CD4-positive, alpha-beta T cell (primary cell): ENCODE data around the gene METRNL. TPM values are rescaled to one million over a fixed set of nuclear protein-coding genes. Genes with fewer than 3 reads are reported as not detected.
"Not testable (repeated sequence)": the region's sequence is repeated elsewhere in the genome, so short reads cannot be mapped to it uniquely, and the experiment has no call there.

Experiments
- ATAC-seq: fragments of 200-7000 bp; cut with Tn5 transposase; one replicate; pipeline ENCODE4 v1.10.0; 2022; ENCODE audit warnings: mild to moderate bottlenecking; ENCODE audit not compliant: poor library complexity
- CTCF ChIA-PET: fragments of 350-600 bp; sonication (Branson Sonifier 250); formaldehyde crosslinking; loops from one replicate; lab custom pipeline; 2021; ENCODE audit warnings: antibody characterized with exemption, inconsistent platforms; lab: Charles Lee
- POLR2A ChIA-PET: fragments of 350-600 bp; sonication (Branson Sonifier 250); formaldehyde crosslinking; loops from one replicate; lab custom pipeline; 2021; ENCODE audit warnings: antibody characterized with exemption, inconsistent platforms; lab: Charles Lee
- DNase-seq, 14 experiments: peaks; one replicate each; pipeline ENCODE4 v3.0.0-alpha.2; 2013 to 2020; ENCODE audit warnings: mixed read lengths in 2 of 14
- H3K27ac ChIP-seq, 2 donors: one replicate each; pipeline versions ENCODE4 v1.5.1 to v1.7.0; 2013; ENCODE audit warnings: low read length in 2 of 2, low read depth in 1 of 2, mild to moderate bottlenecking in 1 of 2
- H3K27me3 ChIP-seq, 2 experiments: 1 replicate in 1 of 2; 2 replicates in 1 of 2; pipeline versions ENCODE4 v1.6.1 to v1.7.0; 2013; ENCODE audit warnings: low read length in 2 of 2, control low read depth in 1 of 2, mild to moderate bottlenecking in 1 of 2, moderate library complexity in 1 of 2; ENCODE audit not compliant: insufficient read depth in 2 of 2, control insufficient read depth in 1 of 2
- H3K36me3 ChIP-seq: one replicate; pipeline ENCODE4 v1.6.1; 2013; ENCODE audit warnings: low read length, control low read depth; ENCODE audit not compliant: insufficient read depth
- H3K4me1 ChIP-seq: one replicate; pipeline ENCODE4 v1.6.1; 2013; ENCODE audit warnings: low read length, control low read depth; ENCODE audit not compliant: insufficient read depth
- H3K4me3 ChIP-seq: one replicate; pipeline ENCODE4 v1.5.1; 2013; ENCODE audit warnings: mild to moderate bottlenecking, low read length, moderate library complexity
- H3K9me3 ChIP-seq, 2 experiments: 1 replicate in 1 of 2; 2 replicates in 1 of 2; pipeline versions ENCODE4 v1.6.1 to v1.7.0; 2013; ENCODE audit warnings: low read length in 2 of 2, mild to moderate bottlenecking in 2 of 2, control low read depth in 1 of 2, moderate library complexity in 1 of 2; ENCODE audit not compliant: control insufficient read depth in 1 of 2, insufficient read depth in 1 of 2
- H3K27ac Mint-ChIP-seq: one replicate; pipeline ENCODE4 v1.8.0; 2020; ENCODE audit warnings: mixed read lengths
- H3K27me3 Mint-ChIP-seq: one replicate; pipeline ENCODE4 v1.8.0; 2021; ENCODE audit warnings: mixed read lengths
- H3K36me3 Mint-ChIP-seq: one replicate; pipeline ENCODE4 v1.8.0; 2021; ENCODE audit warnings: low read depth, mixed read lengths
- H3K4me1 Mint-ChIP-seq: one replicate; pipeline ENCODE4 v1.8.0; 2021; ENCODE audit warnings: low read depth, mixed read lengths
- H3K4me3 Mint-ChIP-seq: one replicate; pipeline ENCODE4 v1.8.0; 2020; ENCODE audit warnings: mild to moderate bottlenecking, mixed read lengths
- H3K9me3 Mint-ChIP-seq: one replicate; pipeline ENCODE4 v1.8.0; 2020; ENCODE audit warnings: mixed read lengths
- CTCF ChIP-seq: fragments of 200-600 bp; IDR thresholded peaks from one replicate; pipeline ENCODE4 v1.8.0; 2022; ENCODE audit warnings: antibody characterized with exemption, mild to moderate bottlenecking
- intact Hi-C, 2 experiments: fragments of 100-400 bp; cut with DNase I in 1 of 2; cut with micrococcal nuclease in 1 of 2; formaldehyde crosslinking; loops; one replicate each; pipeline versions ENCODE4 v1.15.1 to v1.9.0; 2023 to 2025; cut with DNase I, micrococcal nuclease
- total RNA-seq, 174 experiments: library from RNA in 2 of 174; stranded (reverse) in 2 of 174; gene quantifications; one replicate each; pipeline ENCODE4 v1.2.3 and lab custom pipeline; 2021 to 2026

Gene METRNL
- total RNA-seq, 2 experiments from 2014 or later: 24.5 to 26.9 TPM

GRCh38 chr17:83137523-83137922, 58.1 kb downstream of the METRNL start:
- Histone ChIP-seq H3K4me1 (no peaks in the 10 kb centered on the region), H3K9me3 (no peaks in the 10 kb centered on the region), H3K27me3 (peaks cover 0 to 4% of the 10 kb centered on the region in 2 experiments), H3K36me3 (no peaks in the 10 kb centered on the region), H3K4me3 (no peak overlapping the region), H3K27ac (no peak overlapping the region)
- no peak for ATAC-seq
- no peak for TF ChIP-seq CTCF
- CTCF ChIA-PET: no interaction called here
- H3K4me1 Mint-ChIP-seq: no peaks in the 10 kb centered on the region
- DNase-seq: peak in 1 of 14 experiments; percentile 0
- H3K36me3 Mint-ChIP-seq: no peaks in the 10 kb centered on the region
- no peak overlapping the region for H3K27ac Mint-ChIP-seq
- peaks cover 5% of the 10 kb centered on the region for H3K27me3 Mint-ChIP-seq
- intact Hi-C loops: no loop called here
- no peak overlapping the region for H3K4me3 Mint-ChIP-seq
- POLR2A ChIA-PET: no interaction called here
- H3K9me3 Mint-ChIP-seq: peaks cover 4% of the 10 kb centered on the region

- TF ChIP-seq CTCF: no peak
- POLR2A ChIA-PET: no interaction called here
- intact Hi-C loops: no loop called here
- Histone ChIP-seq H3K9me3 (no peaks in the 10 kb centered on the region), H3K27me3 (peaks cover 0 to 4% of the 10 kb centered on the region in 2 experiments), H3K4me3 (no peak overlapping the region), H3K4me1 (no peaks in the 10 kb centered on the region), H3K36me3 (no peaks in the 10 kb centered on the region), H3K27ac (no peak overlapping the region)
- Mint-ChIP-seq H3K36me3 (no peaks in the 10 kb centered on the region), H3K9me3 (peaks cover 4% of the 10 kb centered on the region), H3K4me1 (no peaks in the 10 kb centered on the region), H3K27ac (no peak overlapping the region), H3K27me3 (peaks cover 5% of the 10 kb centered on the region), H3K4me3 (no peak overlapping the region)
- ATAC-seq (no peak), DNase-seq (peak in 1 of 14 experiments; percentile 11)
- CTCF ChIA-PET: no interaction called here
These were observed 59.4 kb downstream of the METRNL start for GRCh38 chr17:83138820-83139219.

- ATAC-seq, intact Hi-C loops, H3K4me3 Mint-ChIP-seq, H3K9me3 Mint-ChIP-seq, H3K36me3 Mint-ChIP-seq, H3K36me3 ChIP-seq, H3K9me3 ChIP-seq, H3K27me3 Mint-ChIP-seq, H3K4me1 ChIP-seq, CTCF ChIA-PET, H3K4me3 ChIP-seq, H3K27me3 ChIP-seq, H3K4me1 Mint-ChIP-seq, H3K27ac ChIP-seq, H3K27ac Mint-ChIP-seq, POLR2A ChIA-PET: not testable (repeated sequence)
- DNase-seq: peak in 2 of 14 experiments; percentile 2 to 12
These were observed 60.3 kb downstream of the METRNL start for GRCh38 chr17:83139541-83140248.

- H3K9me3 Mint-ChIP-seq, CTCF ChIA-PET, H3K36me3 ChIP-seq, ATAC-seq, H3K27ac ChIP-seq, POLR2A ChIA-PET, H3K27ac Mint-ChIP-seq, H3K9me3 ChIP-seq, H3K27me3 ChIP-seq, H3K4me1 ChIP-seq, H3K4me3 Mint-ChIP-seq, H3K4me1 Mint-ChIP-seq, H3K36me3 Mint-ChIP-seq, intact Hi-C loops, H3K27me3 Mint-ChIP-seq, H3K4me3 ChIP-seq: not testable (repeated sequence)
- DNase-seq: peak in 1 of 14 experiments; percentile 1
These were observed 60.8 kb downstream of the METRNL start for GRCh38 chr17:83140249-83140566.
